Activated CD8-positive, alpha-beta memory T cell treated with anti-CD3 and anti-CD28 coated beads, Interleukin-2, amount 50 U/mL, for 24 hours (primary cell): ENCODE data around the gene ANKRD31.

Experiments used
- DNase-seq: peaks from one replicate; pipeline ENCODE4 v3.0.0-alpha.2; 2020; ENCODE audit errors: extremely low read depth

The ANKRD31 gene

DNA sequence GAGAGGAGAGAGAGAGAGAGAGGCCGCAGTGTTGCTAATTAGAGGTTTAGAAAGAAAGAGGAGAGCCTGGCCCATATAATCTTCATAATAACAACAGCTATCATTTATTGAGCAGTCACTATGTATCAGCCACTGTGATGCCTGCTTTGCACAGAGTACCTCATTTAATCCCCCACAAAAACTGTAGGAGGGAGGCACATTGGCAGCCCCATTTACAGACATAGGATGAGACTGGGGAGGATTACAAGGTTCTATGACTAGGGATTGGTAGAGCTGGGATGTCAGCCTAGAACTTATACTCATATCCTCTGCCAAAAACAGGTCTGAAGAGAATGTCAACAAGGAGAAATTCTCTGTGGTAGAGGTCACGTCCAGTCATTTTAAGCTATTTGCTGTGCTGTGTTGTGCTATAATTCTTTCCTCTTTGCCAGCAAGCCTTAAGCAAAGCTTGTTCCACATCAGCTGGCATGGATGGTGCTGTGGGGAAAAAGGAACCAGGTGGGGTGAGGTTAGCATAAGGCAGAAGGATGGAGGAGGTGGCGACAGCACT is 177.6 kb downstream of the ANKRD31 start:
- no peak for DNase-seq

- no peak for DNase-seq
Observed at GRCh38 chr5:75057561-75057960, 179.1 kb downstream of the ANKRD31 start.

DNA sequence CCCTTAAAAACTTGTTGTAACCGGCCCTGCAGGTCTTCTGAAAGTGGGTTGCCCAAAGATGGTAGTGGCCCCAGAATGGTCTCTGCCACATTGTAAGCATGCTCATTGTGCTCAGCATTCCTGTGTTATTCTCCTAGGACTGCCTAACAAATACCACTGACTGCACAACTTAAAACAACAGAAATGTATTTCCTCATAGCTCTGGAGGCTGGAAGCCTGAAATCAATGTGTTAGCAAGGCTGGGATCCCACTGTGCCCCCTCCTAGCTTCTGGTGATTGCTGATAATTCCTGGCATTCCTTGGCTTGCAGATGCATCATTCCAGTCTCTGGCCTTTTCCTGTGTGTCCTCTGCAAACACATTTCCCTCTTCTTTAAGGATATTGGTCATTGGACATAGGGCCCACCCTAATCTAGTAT is 180.9 kb downstream of the ANKRD31 start:
- DNase-seq: no peak

- DNase-seq: no peak
Observed at GRCh38 chr5:75054134-75054930, 182.3 kb downstream of the ANKRD31 start.

DNA sequence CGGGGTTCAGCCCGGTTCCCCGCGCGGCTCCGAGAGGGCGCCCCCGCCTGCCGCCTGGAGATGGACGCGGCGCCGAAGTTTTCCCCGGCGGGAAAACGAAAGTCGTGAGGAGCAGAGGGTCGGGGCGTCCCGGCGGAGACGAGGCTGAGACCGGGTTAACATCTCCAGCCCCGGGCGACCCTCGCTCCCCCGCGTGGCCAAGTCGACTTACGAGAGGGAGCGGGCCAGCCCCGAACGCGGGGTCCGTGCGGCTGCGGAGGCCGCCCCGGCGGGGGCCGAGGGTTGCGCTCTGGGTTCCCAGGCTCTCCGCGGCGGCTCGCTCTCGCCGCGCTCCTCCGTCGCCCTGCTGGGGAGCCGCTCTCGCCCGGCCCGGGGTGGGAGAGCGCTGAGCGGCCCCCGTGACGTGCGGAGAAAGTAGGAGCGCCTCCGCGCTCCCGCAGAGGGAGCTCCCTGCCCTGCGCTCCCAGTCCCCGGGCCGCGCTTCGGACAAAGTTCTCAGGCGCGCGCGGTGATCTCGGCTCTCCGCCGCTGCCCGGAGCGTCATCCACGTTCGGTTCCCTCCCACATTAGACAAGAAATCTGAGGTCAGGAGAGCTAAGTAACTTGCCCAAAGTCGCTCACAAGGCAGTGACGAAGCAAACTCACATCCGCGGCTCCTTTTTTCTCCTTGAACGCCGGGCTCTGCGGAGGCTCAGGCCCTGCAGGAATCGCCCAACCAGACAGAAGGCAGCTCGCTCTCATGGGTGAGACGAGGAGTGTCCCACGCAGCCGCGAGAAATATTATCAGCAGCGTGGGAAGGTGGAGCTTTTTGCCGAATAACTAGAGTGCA is 183.2 kb downstream of the ANKRD31 start:
- DNase-seq: no peak

DNA sequence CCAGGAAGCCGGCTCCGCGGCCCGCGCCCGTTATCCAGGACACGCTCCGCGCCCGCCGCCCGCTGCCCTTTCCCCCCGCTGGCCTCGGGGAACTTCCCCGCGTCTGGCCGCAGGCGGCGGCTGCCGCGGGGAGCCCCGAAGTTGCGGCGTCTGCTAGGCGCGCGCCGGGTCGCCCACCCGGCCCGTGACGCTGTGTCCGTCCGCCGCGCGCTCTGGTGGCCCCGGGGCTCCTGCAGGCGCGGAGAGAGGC is 183.7 kb downstream of the ANKRD31 start:
- no peak for DNase-seq

DNA sequence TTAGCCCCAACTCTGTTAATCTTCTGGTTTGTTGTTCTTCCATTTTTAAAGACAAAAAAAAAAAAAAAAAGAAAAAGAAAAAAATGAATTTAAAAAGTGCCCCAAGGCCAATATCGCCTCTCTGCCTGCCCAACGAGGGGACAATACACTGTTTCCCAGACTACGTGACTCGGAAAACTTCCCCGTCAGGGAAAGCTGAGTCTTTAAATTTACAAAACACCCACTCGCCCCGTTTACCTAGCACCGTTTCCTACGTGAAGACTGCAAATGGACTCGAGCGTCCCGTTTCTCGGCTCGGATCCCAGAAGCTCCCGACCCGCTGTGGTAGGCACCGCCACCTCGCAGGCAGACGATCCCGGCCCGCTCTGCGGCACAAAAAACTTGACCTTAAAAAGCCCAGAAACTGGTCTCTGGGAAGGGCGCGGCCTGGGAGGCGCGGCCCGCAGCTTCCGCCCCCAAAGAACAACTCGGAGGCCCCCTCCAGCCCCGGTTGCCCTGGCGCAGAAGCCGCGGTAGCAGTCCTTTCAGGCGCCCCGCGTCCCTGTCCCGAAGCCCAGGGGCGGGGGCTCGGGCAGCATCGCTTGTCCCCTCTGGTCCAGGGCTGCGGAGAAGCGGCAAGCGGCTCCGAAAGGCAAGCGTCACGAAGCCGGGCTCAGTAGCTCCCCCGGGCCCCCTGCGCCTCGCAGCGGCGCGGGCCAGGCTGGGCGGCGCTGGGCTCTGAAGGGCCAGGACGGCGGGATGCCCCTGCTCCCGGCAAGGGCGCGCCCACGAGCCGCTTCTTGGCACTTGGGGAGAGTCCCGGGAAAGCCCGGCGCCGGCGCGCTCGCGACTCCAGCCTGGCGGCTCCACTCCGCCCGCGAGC is 184.3 kb downstream of the ANKRD31 start, which contains the start of gene GCNT4:
Gene GCNT4 (minus strand): TSS at position 367 of the 862 bp plus-strand sequence. CDS start 22,521 bp downstream, outside the sequence.
- DNase-seq: no peak

- no peak for DNase-seq
Observed at GRCh38 chr5:75051217-75051751, 185.4 kb downstream of the ANKRD31 start.

GRCh38 chr5:75050415-75050814 is 186.3 kb downstream of the ANKRD31 start:
- DNase-seq: no peak

- no peak for DNase-seq
Observed at GRCh38 chr5:75049456-75050351, 187.0 kb downstream of the ANKRD31 start.

DNA sequence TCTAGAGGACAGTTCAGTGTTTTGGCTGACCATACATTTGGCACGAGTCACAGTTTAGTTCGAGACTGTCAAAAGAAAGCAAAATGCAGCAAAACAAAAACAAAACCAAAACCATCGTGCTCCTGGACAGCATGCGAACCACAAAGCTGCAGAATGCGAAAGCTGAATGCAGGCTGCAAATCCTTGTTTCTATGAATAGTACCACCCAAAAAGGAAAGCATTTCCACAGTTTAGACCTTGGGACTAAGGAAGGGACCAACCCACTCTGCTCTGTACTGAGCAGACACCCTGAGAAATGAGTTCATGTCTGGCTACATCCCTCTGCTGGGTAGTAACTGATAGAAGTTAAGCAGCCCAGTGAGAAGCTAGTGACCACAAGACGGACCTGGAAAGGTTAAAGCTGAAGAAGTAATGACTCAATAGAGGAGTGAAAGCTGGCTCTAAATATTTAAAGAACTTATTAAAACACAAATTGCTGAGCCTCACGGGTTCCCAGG is 188.2 kb downstream of the ANKRD31 start:
- no peak for DNase-seq

DNA sequence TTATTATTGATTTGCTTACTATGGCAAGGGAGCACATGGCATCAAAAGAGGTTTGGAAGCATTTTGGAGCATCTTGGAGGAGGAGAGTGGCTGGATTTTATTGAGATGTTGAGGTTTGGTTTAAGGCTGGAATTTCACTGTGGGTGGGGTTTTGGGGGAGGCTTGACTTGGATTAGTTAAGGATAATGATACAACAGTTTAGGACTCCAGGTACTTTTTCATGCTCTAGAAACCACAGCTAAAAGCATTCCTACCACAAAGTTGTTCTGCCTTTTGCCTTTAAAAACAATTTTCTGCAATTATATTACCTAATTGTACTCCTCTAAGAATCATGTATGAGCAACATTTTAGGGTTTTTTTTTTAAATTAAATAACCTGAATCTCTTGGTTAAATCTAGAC is 189.3 kb downstream of the ANKRD31 start:
- no peak for DNase-seq

- DNase-seq: no peak
Observed at GRCh38 chr5:75046366-75047142, 190.1 kb downstream of the ANKRD31 start.

DNA sequence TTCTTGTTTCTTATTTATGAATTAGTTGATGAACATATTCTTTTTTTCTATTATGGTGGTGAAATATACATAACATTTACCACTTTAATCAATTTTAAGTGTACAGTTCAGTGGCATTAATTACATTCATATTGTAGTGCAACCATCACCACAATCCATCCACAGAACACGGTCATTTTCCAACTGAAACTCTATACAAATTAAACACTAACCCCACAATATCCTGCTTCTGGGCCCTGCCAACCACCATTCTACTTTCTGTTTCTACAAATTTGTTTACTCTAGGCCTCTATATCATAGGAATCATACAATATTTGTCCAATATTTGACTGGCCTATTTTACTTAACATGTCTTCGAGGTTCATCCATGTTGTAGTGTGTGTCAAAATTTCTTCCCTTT is 191.6 kb downstream of the ANKRD31 start:
- DNase-seq: no peak

DNA sequence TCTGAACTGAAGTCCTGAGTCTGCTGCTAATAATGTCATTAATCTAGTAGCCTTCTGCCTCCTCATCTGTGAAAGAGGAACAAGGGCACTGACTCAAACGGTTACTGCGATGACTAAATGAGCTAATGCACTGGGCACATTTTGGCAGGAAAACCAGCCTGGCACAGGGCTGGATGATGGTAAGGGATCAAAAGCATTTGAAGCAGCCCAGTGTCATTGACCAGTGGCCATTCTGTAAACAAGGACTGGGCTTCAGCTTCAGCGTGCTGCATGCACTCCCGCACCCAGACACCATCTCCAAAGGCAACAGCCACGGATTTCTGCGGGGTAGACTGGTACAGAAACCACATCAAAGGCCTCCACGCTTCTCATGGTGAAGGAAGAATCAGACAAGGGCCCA is 192.3 kb downstream of the ANKRD31 start:
- DNase-seq: no peak

DNA sequence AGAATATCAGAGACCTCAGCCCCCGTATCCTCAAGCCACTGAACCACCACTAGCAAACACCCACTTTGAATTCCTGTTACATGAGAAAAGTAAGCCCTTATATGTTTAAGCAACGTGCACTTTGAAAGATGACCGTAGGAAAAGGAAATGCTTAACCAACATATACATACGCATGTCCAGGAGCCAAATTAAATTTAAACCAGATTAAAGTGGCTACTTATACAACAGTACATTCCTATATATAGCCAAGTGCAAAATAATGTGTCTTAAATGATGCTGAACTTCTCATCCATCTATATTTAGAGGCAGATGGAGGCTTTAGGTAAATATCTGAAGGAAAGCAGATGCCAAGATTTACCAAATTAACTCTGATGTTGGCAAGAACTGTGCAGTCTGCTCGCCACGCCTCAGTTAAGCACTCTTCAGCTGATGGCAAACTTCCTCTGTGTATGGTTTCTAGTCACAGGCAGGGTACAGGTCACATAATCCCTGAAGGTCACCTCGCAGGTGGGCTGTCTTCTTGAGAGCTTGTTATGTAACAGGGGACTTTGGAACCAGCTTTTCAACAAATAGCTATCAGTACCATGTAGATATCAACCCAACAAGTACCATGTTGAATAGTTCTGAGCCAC is 192.9 kb downstream of the ANKRD31 start:
- DNase-seq: no peak

GRCh38 chr5:75042522-75042921 is 194.2 kb downstream of the ANKRD31 start:
- DNase-seq: no peak

- DNase-seq: no peak
Observed at GRCh38 chr5:75040973-75041372, 195.7 kb downstream of the ANKRD31 start.

DNA sequence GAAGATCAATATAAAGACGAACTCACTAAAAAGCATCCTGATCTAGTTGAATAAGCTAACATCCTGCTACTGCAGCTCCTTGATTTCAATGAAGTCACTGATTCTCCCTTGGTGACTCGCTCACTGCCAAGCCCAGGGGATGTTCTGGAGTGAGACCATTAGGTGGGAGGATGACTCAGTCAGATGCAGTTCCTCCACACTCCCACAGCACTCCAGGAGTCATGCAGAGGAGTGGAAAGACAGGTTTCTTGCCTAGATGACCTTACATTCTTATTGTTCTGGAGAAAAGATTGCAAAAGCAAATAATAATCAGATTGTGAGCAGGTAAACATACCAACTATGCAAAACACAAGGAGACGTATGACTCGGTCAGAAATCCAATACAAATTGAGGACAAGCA is 199.6 kb downstream of the ANKRD31 start:
- DNase-seq: no peak
